H1 (cell line): ENCODE data around the gene ZXDC. TPM values are rescaled to one million over a fixed set of nuclear protein-coding genes. Genes with fewer than 3 reads are reported as not detected.
A peak's percentile ranks its signal among the peaks of the same experiment; 100 is the strongest.

Experiments used
- BACH1 ChIP-seq: IDR thresholded peaks from 2 replicates; pipeline ENCODE4 v1.6.1; 2012; ENCODE audit warnings: low read length, improper control_type of control experiment
- BCL11A ChIP-seq, 2 experiments: IDR thresholded peaks; one replicate each; pipeline ENCODE4 v1.6.1; 2011; ENCODE audit warnings: low read depth in 2 of 2, low read length in 2 of 2, mild to moderate bottlenecking in 2 of 2
- BRCA1 ChIP-seq: IDR thresholded peaks from 2 replicates; pipeline ENCODE4 v1.6.1; 2012; ENCODE audit warnings: low read depth, low read length, improper control_type of control experiment
- CBX5 ChIP-seq: fragments of 300-800, 300-1000 bp; sonication (generic); IDR thresholded peaks from 2 replicates; pipeline ENCODE4 v1.7.1; 2016; ENCODE audit warnings: antibody characterized with exemption, low read length, low read depth
- CHD1 ChIP-seq: IDR thresholded peaks from 2 replicates; pipeline ENCODE4 v1.6.1; 2012; ENCODE audit warnings: low read depth, low read length, improper control_type of control experiment
- CHD2 ChIP-seq: IDR thresholded peaks from 2 replicates; pipeline ENCODE4 v1.6.1; 2012; ENCODE audit warnings: low read length, improper control_type of control experiment
- CTBP2 ChIP-seq: IDR thresholded peaks from 2 replicates; pipeline ENCODE4 v1.7.0; 2011; ENCODE audit warnings: borderline replicate concordance, mild to moderate bottlenecking, moderate library complexity, mixed read lengths, low read length; ENCODE audit not compliant: insufficient read depth, insufficient read length
- GTF2F1 ChIP-seq: IDR thresholded peaks from 2 replicates; pipeline ENCODE4 v1.6.1; 2012; ENCODE audit warnings: low read depth, low read length, improper control_type of control experiment, borderline replicate concordance
- KDM1A ChIP-seq: fragments of 200-600, 300-600 bp; sonication (generic); IDR thresholded peaks from 2 replicates; pipeline ENCODE4 v1.7.1; 2016; ENCODE audit warnings: mild to moderate bottlenecking, low read length, borderline replicate concordance
- NANOG ChIP-seq: IDR thresholded peaks from 2 replicates; pipeline ENCODE4 v1.6.1; 2011; ENCODE audit warnings: low read length, low read depth, mild to moderate bottlenecking, inconsistent platforms; ENCODE audit not compliant: insufficient read depth, poor library complexity, severe bottlenecking
- PHF8 ChIP-seq: fragments of 200-600 bp; sonication (generic); conservative IDR thresholded peaks from 2 replicates; pipeline ENCODE4 v1.7.1; 2012; ENCODE audit warnings: low read depth, mild to moderate bottlenecking, inconsistent platforms, low read length, moderate library complexity
- RFX5 ChIP-seq: IDR thresholded peaks from 2 replicates; pipeline ENCODE4 v1.6.1; 2011; ENCODE audit warnings: low read depth, low read length, improper control_type of control experiment, borderline replicate concordance
- RNF2 ChIP-seq: fragments of 200-900, 300-1000 bp; sonication (generic); IDR thresholded peaks from 2 replicates; pipeline ENCODE4 v1.7.1; 2016; ENCODE audit warnings: borderline replicate concordance, low read depth, mild to moderate bottlenecking, antibody characterized with exemption, low read length; ENCODE audit not compliant: poor library complexity, severe bottlenecking; ENCODE audit errors: missing control alignments
- RXRA ChIP-seq: IDR thresholded peaks from 2 replicates; pipeline ENCODE4 v1.6.1; 2011; ENCODE audit warnings: low read depth, mild to moderate bottlenecking, low read length, moderate library complexity; ENCODE audit not compliant: insufficient read depth
- SP2 ChIP-seq: IDR thresholded peaks from 2 replicates; pipeline ENCODE4 v1.6.1; 2012; ENCODE audit warnings: mild to moderate bottlenecking, low read length, inconsistent platforms
- SUZ12 ChIP-seq: fragments of 200-600 bp; sonication (generic); IDR thresholded peaks from 2 replicates; pipeline ENCODE4 v1.6.1; 2012; ENCODE audit warnings: mild to moderate bottlenecking, inconsistent platforms, low read length, moderate library complexity, mixed read lengths
- ZNF274 ChIP-seq: IDR thresholded peaks from 2 replicates; pipeline ENCODE4 v1.7.0; 2012; ENCODE audit warnings: low read length, borderline replicate concordance; ENCODE audit errors: extremely low read depth
- polyA plus RNA-seq, 7 experiments: library from polyadenylated mRNA; depleted of rRNA in 3 of 7; stranded (reverse) in 5 of 7; unstranded in 2 of 7; fragments of >200 nt in 5 of 7; fragments of 200-250 nt in 2 of 7; gene quantifications; 1 replicate in 5 of 7; 2 replicates in 1 of 7; 4 replicates in 1 of 7; pipeline versions ENCODE4 v1.2.1 to v1.2.3, GENCODE V29; 2011 to 2013; ENCODE audit warnings: missing spikeins in 2 of 7, mixed read lengths in 2 of 7
- total RNA-seq: library from RNA; stranded (reverse); fragmentation: NEBNext Ultra II Directional; extraction: Animal tissue kit (Norgen Biotek cat#: 25700); gene quantifications from 2 replicates; pipeline ENCODE4 v1.2.1, GENCODE V29; 2021
- TF ChIP-seq, protein P1 (sequence below): IDR thresholded peaks from 2 replicates; pipeline ENCODE4 v1.6.1; 2011; ENCODE audit warnings: low read length, improper control_type of control experiment
- TF ChIP-seq, protein P2 (sequence below): IDR thresholded peaks from 2 replicates; pipeline ENCODE4 v1.6.1; 2012; ENCODE audit warnings: low read length, inconsistent platforms

ZXDC gene
- total and polyA plus RNA-seq, 2 of the 8 experiments (the other 6 are each of a cell fraction or from before 2014, with no cell fraction given): 12.7 to 24.3 TPM

DNA sequence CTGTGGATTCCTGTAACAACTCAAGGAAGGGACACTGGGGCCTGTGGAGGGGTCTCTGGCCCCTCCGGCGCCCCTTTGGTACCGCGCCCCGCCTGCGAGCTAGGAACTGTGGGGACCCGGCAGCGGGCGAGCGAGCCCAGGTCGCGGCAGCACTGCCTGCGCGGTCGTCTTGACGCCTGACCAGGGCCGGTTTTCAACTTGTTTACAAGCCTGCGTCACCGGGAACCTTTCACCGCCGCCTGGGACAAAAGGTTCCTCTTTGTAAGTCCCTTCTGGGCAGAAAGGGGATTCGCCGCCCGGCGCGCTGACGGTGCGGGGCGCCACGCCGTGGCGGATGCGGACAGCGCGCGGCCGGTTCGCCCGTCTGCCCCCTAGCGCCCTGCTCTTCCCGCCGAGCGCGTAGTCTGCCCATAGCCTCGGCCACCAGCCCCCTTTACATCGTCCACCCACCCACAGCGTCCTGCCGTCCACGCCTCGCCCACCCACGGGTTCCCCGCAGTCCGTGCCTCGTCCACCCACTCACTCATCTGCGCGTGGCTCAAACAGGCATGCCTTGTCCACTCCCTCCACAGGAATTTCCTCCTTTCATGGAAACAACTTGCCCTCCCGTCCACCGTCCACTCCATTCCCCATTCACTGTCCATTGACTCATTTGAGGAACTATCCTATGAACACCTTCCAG lies 86.4 kb downstream of the ZXDC start (continued):
- TF ChIP-seq CHD1: no peak
- TF ChIP-seq BCL11A (IDR thresholded peaks at IDR 0.05; ENCODE audit: low read depth in 2 of 2, low read length in 2 of 2): no peak
- TF ChIP-seq NANOG: no peak
- no peak for TF ChIP-seq SP2
- TF ChIP-seq CTBP2: no peak
- no peak for TF ChIP-seq CHD2
- TF ChIP-seq RFX5: no peak
- TF ChIP-seq CBX5: no peak
- no peak for TF ChIP-seq RNF2
- TF ChIP-seq, protein P1, sequence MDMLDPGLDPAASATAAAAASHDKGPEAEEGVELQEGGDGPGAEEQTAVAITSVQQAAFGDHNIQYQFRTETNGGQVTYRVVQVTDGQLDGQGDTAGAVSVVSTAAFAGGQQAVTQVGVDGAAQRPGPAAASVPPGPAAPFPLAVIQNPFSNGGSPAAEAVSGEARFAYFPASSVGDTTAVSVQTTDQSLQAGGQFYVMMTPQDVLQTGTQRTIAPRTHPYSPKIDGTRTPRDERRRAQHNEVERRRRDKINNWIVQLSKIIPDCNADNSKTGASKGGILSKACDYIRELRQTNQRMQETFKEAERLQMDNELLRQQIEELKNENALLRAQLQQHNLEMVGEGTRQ: no peak; the same call in 1 of the 2 replicates
- TF ChIP-seq GTF2F1: no peak
- no peak for TF ChIP-seq SUZ12
- no peak for TF ChIP-seq BRCA1
- no peak for TF ChIP-seq PHF8
- TF ChIP-seq BACH1: peak; percentile 46
- TF ChIP-seq RXRA: no peak
- no peak for TF ChIP-seq ZNF274
- TF ChIP-seq KDM1A: no peak
- TF ChIP-seq, protein P2, sequence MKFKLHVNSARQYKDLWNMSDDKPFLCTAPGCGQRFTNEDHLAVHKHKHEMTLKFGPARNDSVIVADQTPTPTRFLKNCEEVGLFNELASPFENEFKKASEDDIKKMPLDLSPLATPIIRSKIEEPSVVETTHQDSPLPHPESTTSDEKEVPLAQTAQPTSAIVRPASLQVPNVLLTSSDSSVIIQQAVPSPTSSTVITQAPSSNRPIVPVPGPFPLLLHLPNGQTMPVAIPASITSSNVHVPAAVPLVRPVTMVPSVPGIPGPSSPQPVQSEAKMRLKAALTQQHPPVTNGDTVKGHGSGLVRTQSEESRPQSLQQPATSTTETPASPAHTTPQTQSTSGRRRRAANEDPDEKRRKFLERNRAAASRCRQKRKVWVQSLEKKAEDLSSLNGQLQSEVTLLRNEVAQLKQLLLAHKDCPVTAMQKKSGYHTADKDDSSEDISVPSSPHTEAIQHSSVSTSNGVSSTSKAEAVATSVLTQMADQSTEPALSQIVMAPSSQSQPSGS: no peak
